NCI-H2107 (cell line): ENCODE results near the gene URB2.
"Not testable (repeated sequence)": the region's sequence is repeated elsewhere in the genome, so short reads cannot be mapped to it uniquely, and the experiment has no call there.

Source experiments
- DNase-seq: peaks from one replicate; lab custom pipeline; 2025; lab: John Stamatoyannopoulos, UW

Gene URB2

GRCh38 chr1:229625915-229626831 is at the start of gene URB2, which contains the start of gene TAF5L:
Gene URB2 (plus strand): TSS chr1:229626247. CDS start chr1:229627634, 1,387 bp downstream.
Gene TAF5L (minus strand): TSS chr1:229626122. CDS start chr1:229614482, 11,640 bp downstream.
- peak; percentile 87 for DNase-seq

DNA sequence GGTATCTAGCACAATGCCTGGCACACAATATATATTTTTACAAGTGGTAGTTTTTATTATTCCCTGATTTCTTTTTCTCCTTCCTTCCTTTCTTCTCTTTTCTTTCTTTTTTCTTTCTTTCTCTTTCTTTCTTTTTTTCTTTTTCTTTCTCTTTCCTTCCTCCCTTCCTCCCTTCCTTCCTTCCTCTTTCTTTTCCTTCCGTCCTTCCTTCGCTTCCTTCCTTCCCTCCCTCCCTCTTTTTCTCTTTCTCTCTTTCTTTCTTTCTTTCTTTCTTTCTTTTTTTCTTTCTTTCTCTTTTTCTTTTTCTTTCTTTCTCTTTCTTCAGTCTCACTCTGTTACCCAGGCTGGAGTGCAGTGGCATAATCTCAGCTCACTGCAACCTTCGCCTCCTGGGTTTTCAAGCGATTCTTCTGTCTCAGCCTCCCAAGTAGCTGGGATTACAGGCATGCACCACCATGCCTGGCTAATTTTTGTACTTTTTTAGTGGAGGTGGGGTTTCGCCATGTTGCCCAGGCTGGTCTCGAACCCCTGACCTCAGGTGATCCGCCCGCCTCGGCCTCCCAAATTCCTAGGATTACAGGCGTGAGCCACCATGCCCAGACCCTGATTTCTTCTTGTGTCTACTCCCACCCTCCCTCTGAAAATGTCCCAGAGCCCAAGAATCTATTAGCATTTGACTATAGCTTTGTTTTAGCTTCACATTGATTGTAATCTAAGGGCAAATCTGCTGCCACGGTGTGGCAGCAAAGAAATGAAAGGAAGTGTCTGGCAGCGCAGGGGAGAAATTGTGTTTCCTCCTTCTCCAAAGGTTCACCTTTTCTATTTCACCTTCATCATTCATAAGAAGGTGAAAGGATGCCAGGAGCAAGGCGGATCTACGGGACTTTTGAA is 47.6 kb upstream of the URB2 start:
- no peak for DNase-seq

DNA sequence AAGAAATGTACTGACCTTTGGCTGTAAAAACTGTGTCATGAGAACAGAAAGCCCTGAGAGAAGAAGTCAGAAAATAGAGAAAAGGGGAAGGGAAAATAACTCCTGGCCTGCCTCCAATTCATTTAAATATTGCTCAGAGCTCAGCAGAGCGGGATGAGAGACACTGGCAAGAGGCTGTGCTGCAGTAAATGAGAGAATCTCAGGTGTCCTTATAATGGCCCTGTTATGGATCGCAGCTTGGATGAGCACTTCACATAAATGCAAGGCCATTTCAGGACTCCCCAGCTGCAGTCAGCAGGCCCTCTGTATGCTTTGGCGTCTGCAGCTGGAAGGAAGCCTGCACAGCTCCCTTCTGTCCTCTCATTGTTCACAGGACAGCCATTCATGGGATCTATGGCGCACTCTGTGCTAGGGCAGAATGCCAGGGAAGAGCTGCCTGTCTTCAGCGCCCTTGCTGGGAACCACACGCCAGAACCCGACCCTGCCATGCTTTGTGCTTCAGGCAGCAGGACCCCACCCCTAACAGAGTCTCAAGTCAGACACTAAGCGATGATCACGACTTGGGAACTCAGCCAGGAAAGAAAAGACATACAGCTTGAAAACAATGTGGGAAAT is 46.9 kb upstream of the URB2 start:
- DNase-seq = peak; percentile 37

DNA sequence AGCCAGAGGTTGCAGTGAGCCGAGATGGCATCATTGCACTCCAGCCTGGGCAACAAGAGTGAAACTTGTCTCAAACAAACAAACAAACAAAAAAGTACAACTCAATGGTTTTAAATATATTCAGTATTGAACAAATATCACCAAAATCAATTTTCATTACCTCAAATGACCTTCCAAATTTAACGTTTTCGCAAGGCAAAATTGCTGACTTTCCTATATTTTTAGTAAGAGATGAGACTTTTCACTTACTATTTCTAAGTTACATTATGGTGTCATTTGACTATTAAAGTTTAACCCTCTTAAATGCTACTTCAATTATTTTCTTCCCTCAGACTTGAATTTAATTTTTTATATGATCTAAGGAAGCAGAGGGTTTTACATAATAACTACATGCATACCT is 44.6 kb upstream of the URB2 start:
- DNase-seq = no peak

DNA sequence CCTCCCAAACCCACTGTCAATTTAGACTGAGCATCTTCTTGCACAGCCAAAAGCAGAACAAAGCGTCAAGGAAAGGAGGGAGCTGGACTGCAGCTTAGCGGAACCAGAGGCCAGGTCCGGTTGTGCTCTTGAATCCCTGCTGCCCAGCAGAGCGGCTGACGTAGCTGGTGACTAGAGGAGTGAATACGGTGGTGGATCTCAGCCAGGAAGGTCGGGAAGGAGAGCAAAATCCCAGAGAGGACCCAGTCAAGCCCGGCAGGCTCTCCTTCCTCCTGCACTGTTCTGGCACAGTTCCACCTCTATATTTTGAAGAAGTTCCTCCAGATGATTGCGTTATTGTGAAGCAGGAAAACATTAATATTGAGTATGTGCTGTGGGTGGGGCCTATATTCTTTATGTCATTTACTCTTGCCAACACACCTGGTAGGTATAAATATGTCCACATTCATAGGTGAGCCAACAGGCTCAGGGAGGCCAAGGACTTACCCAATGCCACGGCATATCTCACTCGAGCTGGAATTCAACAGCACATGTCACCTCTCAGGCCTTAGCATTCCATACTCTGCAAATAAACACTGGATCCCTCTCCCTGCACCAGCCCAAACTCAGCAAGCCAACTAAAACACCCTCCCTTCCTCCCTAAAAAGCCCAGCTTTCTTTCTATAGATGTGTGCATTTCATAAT is 43.9 kb upstream of the URB2 start:
- DNase-seq = no peak

- DNase-seq = no peak
Observed at GRCh38 chr1:229582715-229583114, 43.3 kb upstream of the URB2 start.

GRCh38 chr1:229585338-229585737 is 40.7 kb upstream of the URB2 start:
- no peak for DNase-seq

DNA sequence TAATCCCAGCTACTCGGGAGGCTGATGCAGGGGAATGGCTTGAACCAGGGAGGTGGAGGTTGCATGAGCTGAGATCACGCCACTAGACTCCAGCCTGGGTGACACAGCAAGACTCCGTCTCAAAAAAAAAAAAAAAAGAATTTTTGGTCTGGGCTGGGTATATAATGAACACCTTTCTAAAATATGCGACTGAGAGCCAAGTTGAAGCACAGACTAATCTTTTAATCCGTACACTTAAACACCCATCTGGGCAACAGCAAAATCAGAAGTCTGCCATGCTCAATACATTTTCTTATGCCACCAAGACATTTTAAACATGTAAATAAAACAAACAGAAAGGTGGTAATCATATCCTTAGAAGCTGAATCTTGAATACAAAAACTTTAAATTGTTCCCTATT is 35.9 kb upstream of the URB2 start:
- DNase-seq = no peak

DNA sequence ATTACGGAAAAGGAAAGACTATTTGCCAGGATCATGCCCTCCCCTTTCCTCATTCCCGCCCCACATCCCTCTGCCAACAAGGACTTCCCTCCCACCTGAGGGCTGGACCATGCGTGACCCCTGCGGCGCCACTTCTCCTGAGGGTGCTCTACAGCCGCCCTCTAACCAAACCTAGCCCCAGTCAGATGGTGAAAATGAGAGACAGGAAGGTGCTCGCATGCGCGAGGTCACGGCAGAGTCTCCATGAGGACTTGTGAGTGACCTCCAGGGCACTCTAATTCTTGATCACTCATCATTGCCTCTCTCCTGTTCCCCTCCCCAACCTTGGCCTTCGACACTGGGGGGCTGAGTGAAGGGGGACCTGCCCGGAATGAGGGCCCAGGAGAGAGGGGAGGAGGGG is 32.2 kb upstream of the URB2 start:
- no peak for DNase-seq

DNA sequence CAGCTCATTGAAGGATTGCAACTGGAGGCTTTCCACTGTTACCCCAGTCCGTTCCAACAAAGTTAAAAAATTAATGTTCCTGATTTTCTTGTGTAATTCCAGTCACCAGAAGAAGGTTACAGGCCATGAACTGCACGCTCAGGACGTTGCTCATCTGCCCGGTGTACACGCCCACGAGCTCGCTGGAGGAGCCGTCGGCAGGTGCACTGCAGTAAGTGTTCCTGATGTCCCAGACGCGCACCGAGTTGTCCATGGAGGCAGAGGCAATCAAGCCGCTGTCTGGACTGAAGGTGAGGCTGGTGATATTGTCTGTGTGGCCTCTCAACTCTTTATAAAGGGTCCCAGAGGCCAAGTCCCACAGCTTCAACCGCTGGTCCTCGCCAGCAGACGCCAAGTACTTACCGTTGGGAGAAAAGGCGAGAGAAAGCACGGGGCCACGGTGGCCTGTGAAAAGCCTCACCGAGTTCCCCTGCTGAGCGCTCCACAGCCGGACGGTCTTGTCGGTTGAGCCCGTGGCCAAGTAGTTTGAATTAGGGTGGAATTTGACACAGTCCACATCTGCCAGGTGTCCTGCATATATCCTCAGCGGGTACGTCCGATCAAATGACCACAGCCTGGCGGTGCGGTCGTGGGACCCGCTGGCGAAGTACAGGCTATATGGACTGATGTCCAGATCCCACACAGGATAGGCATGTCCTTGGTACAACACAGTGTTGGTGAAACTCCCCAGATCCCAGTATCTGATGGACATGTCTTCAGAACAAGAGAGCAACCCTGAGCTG is 31.6 kb upstream of the URB2 start:
- no peak for DNase-seq

DNA sequence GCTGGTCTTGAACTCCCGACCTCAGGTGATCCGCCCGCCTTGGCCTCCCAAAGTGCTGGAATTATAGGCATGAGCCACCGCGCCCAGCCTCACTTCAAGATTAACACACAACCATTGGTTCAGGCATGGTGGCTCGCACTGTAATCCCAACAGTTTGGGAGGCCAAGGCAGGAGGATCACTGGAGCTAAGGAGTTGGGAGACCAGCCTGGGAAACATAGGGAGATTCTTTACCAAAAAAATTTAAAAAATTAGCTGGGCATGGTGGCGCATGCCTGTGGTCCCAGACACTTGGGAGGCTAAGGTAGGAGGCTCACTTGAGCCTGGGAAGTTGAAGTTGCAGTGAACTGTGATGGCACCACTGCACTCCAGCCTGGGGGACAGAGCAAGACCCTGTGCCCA is 30.2 kb upstream of the URB2 start:
- not testable (repeated sequence) for DNase-seq

GRCh38 chr1:229596925-229597699 is 28.9 kb upstream of the URB2 start:
- DNase-seq = no peak

GRCh38 chr1:229597877-229598276 is 28.2 kb upstream of the URB2 start:
- no peak for DNase-seq

DNA sequence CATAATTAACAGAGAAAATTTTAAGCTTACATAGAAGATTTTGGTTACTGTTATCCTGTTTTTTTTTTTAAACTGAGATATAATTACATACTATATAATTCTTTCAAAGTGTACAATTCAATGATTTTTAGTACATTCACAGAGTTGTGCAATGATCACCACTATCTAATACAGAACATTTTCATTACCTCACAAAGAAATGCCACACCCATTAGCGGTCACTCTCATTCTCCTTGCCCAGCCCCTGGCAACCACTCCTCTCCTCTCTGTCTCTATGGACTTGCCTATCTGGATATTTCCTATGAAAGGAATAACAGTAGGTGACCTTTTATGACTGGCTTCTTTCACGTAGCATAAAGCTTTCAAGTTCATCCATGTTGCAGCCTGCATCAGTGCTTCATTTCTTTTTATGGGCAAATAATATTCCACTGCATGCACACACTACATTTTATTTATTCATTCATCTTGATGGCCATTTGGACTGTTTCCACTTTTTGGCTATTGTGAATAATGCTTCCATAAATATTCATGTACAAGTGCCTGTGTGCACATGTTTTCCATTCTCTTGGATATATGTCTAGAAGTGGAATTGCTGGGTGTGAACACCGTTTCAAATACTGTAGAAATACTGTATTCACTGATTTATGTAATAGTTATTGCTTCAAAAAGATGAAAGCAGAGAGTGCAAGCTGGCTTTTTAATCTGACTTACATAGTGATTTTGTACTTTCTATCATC is 26.7 kb upstream of the URB2 start:
- DNase-seq = no peak

DNA sequence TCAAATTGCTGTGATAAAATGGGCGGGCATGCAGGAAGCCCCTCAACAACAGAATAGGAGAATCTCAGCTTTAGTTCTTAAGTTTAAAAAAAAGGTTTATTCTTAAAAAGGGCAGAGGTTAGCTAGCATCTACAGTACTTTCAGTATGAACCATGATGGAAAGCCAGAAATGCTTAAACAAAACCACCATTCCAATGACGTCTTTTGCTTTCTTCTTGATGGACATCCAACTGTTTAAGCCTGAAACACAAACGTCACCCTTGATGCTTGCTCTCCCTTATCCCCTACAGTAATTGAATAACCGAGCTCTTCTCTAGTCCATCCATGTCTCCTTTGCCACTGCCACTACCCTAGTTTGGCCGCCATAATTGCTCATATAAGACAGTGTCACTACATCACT is 25.8 kb upstream of the URB2 start:
- DNase-seq = no peak

- DNase-seq = no peak
Observed at GRCh38 chr1:229603371-229604005, 22.6 kb upstream of the URB2 start.

DNA sequence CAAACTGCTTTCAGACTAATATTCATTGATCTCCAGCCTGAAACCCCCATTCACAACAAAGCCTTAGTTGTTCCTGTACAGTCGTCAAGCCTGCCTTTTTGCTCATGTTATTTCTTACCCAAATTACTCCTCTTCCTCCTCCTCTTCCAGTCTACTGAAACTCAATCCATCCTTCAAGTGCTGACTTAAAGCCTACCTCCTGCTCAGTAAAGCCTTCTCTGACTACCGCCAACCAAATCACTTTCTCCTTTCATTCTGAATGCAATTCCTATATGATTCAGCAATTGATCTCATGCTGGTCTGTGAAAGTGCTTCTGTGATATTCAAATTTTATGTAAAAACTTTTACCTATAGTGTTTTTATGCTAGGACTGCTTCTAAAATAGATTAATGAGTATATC is 18.7 kb upstream of the URB2 start:
- DNase-seq = no peak

- no peak for DNase-seq
Observed at GRCh38 chr1:229608590-229608989, 17.5 kb upstream of the URB2 start.

DNA sequence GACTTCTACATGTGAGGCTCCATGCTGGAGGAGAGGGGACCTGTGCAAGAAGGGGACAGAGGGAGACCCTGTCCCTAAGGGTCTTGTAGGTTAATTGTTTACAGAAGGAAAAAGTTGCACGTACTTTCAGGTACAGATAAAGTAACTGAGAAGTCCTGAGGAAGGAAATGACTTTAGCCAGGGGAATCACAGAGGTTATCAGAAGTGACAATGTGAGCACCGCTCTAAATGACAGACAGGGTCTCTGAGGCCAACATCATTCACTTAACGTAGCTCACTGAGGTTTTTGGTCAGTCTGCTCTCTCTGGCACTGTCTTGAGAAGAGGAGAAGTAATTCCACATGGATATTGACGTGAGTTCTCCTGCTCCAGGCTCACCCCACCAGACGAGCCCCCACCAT is 12.1 kb upstream of the URB2 start:
- no peak for DNase-seq
